ENCODE data around the gene CLPTM1. TPM values are rescaled to one million over a fixed set of nuclear protein-coding genes. Genes with fewer than 3 reads are reported as not detected.

CLPTM1 gene
- total RNA-seq, 3 donors from 2014 or later, result 42.0 to 70.5 (median 60.2) TPM

DNA sequence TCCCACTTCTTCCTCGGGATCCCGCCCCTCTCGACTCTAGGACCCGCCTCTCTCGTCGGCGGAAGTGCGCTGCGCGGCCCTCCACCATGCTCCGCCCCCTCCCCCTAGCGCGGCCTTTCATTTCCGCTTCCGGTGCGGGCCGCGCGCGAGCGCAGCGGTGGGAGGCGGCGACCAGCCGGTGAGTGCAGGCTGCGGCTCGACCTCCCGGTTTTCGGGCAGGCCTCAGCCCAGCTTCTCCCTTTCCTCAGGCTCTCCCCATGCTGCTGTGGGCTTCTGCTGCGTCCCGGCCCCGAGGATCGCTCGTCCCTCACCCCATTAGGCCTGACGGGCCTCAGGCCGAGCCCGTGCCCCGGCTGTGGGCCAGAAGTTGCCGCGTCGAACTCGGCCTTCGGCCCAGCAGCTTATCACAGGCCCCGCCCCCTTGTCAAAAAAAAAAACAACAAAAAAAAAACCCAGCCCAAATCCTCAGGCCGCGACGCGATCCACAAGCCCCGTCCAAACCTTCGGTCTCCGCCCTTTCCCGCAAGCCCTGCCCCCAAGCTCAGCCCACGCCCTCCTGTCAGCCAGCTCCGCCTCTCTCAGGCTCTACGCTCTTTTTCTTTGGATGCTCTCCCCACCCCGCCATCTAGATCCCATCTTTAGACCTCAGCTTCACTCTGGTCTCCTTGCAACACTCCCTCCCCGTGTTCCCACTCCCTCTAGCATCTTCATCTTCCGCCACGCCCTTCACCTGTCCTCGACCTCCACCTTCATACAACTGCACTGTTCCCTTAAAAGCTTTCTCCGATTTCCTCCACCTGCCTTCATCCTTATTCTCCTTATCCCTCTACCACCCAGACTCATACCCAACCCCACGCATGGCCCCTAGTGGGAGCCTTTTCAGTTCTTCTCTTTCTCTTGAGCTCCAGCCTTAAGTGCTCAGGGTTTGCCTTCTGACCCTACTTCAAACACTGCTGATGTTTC is 84.0 kb downstream of the CLPTM1 start, which contains the start of gene CLASRP:
Gene CLASRP, plus strand, starts transcription at position 115 of the 963 bp plus-strand sequence. CDS start 1,168 bp downstream, outside the sequence.
- Histone ChIP-seq H3K9me3 (no peaks in the 10 kb centered on the region), H3K36me3 (no peaks in the 10 kb centered on the region), H3K27ac (peak within 1 kb of the TSS; percentile 95 to 96), H3K4me1 (peaks cover 8 to 14% of the 10 kb centered on the region in 2 donors), H3K27me3 (no peaks in the 10 kb centered on the region), H3K4me3 (peak within 1 kb of the TSS; percentile 82 to 91 (median 86))
- peak; percentile 84 to 92 for DNase-seq (ENCODE audit: low spot score in 2 of 2)
- intact Hi-C loops (cut with DNase I; ENCODE audit: low total_unique reads), result no loop called here
- peak; percentile 93 for TF ChIP-seq POLR2A (IDR thresholded peaks at IDR 0.05)
- TF ChIP-seq, protein P1, sequence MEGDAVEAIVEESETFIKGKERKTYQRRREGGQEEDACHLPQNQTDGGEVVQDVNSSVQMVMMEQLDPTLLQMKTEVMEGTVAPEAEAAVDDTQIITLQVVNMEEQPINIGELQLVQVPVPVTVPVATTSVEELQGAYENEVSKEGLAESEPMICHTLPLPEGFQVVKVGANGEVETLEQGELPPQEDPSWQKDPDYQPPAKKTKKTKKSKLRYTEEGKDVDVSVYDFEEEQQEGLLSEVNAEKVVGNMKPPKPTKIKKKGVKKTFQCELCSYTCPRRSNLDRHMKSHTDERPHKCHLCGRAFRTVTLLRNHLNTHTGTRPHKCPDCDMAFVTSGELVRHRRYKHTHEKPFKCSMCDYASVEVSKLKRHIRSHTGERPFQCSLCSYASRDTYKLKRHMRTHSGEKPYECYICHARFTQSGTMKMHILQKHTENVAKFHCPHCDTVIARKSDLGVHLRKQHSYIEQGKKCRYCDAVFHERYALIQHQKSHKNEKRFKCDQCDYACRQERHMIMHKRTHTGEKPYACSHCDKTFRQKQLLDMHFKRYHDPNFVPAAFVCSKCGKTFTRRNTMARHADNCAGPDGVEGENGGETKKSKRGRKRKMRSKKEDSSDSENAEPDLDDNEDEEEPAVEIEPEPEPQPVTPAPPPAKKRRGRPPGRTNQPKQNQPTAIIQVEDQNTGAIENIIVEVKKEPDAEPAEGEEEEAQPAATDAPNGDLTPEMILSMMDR (IDR thresholded peaks at IDR 0.05), result no peak
- peak; percentile 95 to 98 (median 98) for TF ChIP-seq POLR2AphosphoS5 (IDR thresholded peaks at IDR 0.05)

DNA sequence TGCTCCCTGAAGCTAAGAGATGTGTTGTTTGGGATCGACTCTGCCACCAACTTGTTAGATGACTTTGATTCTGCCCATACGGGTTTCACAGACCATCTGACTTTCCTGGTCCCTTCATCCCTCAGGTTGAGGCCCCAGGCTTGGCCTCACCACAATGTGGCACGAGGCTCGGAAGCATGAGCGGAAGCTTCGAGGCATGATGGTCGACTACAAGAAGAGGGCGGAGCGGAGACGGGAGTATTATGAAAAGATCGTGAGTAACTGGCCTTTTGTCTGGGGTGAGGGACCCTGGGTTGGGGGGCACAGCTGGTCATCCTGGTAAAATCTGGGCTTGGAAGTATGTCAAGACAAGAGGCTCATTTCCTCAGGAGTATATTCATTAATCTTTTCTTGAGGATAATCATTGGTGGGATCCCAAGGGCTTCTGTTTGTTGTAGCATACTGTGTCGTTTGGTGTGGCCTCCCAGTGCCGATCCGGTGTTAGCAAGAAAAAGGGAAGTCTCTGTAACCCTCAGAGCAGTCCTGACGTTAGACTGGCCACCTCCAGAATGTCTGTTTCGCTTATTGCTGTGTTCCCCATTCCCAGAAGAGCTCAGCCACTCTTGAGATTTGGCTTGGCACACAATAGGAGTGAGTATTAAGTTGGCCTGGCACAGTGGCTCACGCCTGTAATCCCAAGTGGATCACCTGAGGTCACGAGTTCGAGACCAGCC is 85.0 kb downstream of the CLPTM1 start:
- Histone ChIP-seq H3K9me3 (no peaks in the 10 kb centered on the region), H3K4me1 (peaks cover 8 to 14% of the 10 kb centered on the region in 2 donors), H3K4me3 (peak overlapping the region; percentile 82 to 91 (median 86)), H3K36me3 (no peaks in the 10 kb centered on the region), H3K27ac (peak overlapping the region in 1 of 2 donors; percentile 95), H3K27me3 (no peaks in the 10 kb centered on the region)
- intact Hi-C loops (cut with DNase I; ENCODE audit: low total_unique reads), result no loop called here
- DNase-seq (ENCODE audit: low spot score in 2 of 2), result no peak
- no peak for TF ChIP-seq POLR2AphosphoS5 (IDR thresholded peaks at IDR 0.05)
- TF ChIP-seq POLR2A (IDR thresholded peaks at IDR 0.05), result no peak
- TF ChIP-seq, protein P1 (IDR thresholded peaks at IDR 0.05), result no peak

DNA sequence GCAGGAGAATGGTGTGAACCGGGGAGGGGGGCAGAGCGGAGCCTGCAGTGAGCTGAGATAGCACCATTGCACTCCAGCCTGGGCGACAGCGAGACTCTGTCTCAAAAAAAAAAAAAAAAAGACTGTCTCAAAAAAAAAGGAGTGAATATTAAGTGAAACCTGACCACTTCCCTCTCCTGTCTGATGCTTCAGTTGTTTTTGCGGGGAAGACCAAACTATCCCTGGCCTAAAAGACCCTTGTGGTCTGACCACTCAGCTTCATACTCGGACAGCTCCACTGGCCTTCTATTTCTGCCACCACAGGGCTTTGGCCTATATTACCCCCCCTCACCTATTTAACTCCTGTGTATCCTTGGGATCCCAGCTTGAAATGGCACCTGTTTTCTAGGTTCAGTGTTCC is 85.9 kb downstream of the CLPTM1 start:
- Histone ChIP-seq H3K4me1 (peaks cover 8 to 19% of the 10 kb centered on the region in 2 donors), H3K4me3 (no peak overlapping the region), H3K27me3 (no peaks in the 10 kb centered on the region), H3K9me3 (no peaks in the 10 kb centered on the region), H3K27ac (no peak overlapping the region), H3K36me3 (no peaks in the 10 kb centered on the region)
- no peak for TF ChIP-seq POLR2AphosphoS5 (IDR thresholded peaks at IDR 0.05)
- TF ChIP-seq, protein P1 (IDR thresholded peaks at IDR 0.05), result no peak
- no peak for TF ChIP-seq POLR2A (IDR thresholded peaks at IDR 0.05)
- intact Hi-C loops (cut with DNase I; ENCODE audit: low total_unique reads), result no loop called here
- no peak for DNase-seq (ENCODE audit: low spot score in 2 of 2)

Other genes starting within 250 kb of the CLPTM1 start
- 10 to 100 TPM in 2 of 3 donors, 1 to 10 TPM in 1; 4.3 to 37.6 (median 34.4) TPM for gene BCL3, start 206.7 kb upstream of the CLPTM1 start, total RNA-seq
- 10 to 100 TPM in 2 of 3 donors, not detected in 1; 15.7 to 18.1 TPM for gene CBLC, start 177.5 kb upstream of the CLPTM1 start, total RNA-seq
- 100 to 1,000 TPM in 1 of 3 donors, 10 to 100 TPM in 2; 17.1 to 102 (median 75.4) TPM for gene BCAM, start 146.3 kb upstream of the CLPTM1 start, total RNA-seq
- 100 to 1,000 TPM in 1 of 3 donors, 10 to 100 TPM in 2; 28.0 to 114 (median 86.6) TPM for gene NECTIN2, start 109.1 kb upstream of the CLPTM1 start, total RNA-seq
- gene TOMM40, start 64.1 kb upstream of the CLPTM1 start, total RNA-seq, result 10 to 100 TPM; 32.9 to 48.2 (median 39.7) TPM
- 1,000 to 10,000 TPM in 2 of 3 donors, 100 to 1,000 TPM in 1; 439 to 1,162 (median 1,092) TPM for gene APOE, start 49.6 kb upstream of the CLPTM1 start, total RNA-seq
- gene APOC1, start 40.8 kb upstream of the CLPTM1 start, total RNA-seq, result 100 to 1,000 TPM in 1 of 3 donors, 10 to 100 TPM in 2; 59.0 to 285 (median 78.7) TPM
- gene APOC4, start 13.1 kb upstream of the CLPTM1 start, total RNA-seq, result not detected
- 10 to 100 TPM in 1 of 3 donors, under 1 TPM in 1, not detected in 1; 0.48 to 10.7 TPM for gene APOC2, start 9.3 kb upstream of the CLPTM1 start, total RNA-seq
- gene RELB, start 46.1 kb downstream of the CLPTM1 start, total RNA-seq, result 10 to 100 TPM in 1 of 3 donors, 1 to 10 TPM in 2; 5.8 to 12.5 (median 8.2) TPM
- 10 to 100 TPM; 49.9 to 80.3 (median 57.0) TPM for gene CLASRP, start 83.7 kb downstream of the CLPTM1 start, total RNA-seq
- 1 to 10 TPM in 2 of 3 donors, under 1 TPM in 1; 0.98 to 1.9 (median 1.3) TPM for gene ZNF296, start 121.1 kb downstream of the CLPTM1 start, total RNA-seq
- gene GEMIN7, start 123.9 kb downstream of the CLPTM1 start, total RNA-seq, result 10 to 100 TPM; 21.3 to 35.1 (median 22.1) TPM
- gene PPP1R37, start 137.8 kb downstream of the CLPTM1 start, total RNA-seq, result 10 to 100 TPM; 18.6 to 50.8 (median 33.8) TPM
- 1 to 10 TPM in 2 of 3 donors, under 1 TPM in 1; 0.16 to 1.3 (median 1.0) TPM for gene NKPD1, start 205.6 kb downstream of the CLPTM1 start, total RNA-seq
- gene TRAPPC6A, start 222.9 kb downstream of the CLPTM1 start, total RNA-seq, result 10 to 100 TPM; 29.5 to 54.4 (median 34.7) TPM
- 10 to 100 TPM; 10.2 to 13.0 (median 10.6) TPM for gene BLOC1S3, start 223.4 kb downstream of the CLPTM1 start, total RNA-seq

All from breast epithelium (tissue), 4 donors.